Calu3 (cell line): Measurements from ENCODE around the gene TMC1. TPM values are rescaled to one million over a fixed set of nuclear protein-coding genes. Genes with fewer than 3 reads are reported as not detected.

Source experiments
- BruUV-seq: library from RNA; stranded (reverse); fragments of 400-500 nt; replicated peaks from 2 replicates; lab custom pipeline; 2021; lab: Mats Ljungman, UMichigan
- CTCF ChIA-PET: fragments of 300-600 bp; sonication (Branson Sonifier 250); formaldehyde crosslinking; loops from one replicate; lab custom pipeline; 2022; ENCODE audit warnings: antibody characterized with exemption; lab: Charles Lee
- DNase-seq: peaks from one replicate; pipeline ENCODE4 v3.0.0; 2022
- H3K27ac Mint-ChIP-seq: one replicate; pipeline ENCODE4 v1.8.0; 2022; ENCODE audit warnings: mixed read lengths; ENCODE audit not compliant: unreplicated experiment
- H3K27me3 Mint-ChIP-seq: one replicate; pipeline ENCODE4 v1.8.0; 2022; ENCODE audit warnings: mixed read lengths; ENCODE audit not compliant: unreplicated experiment
- H3K36me3 Mint-ChIP-seq: one replicate; pipeline ENCODE4 v1.8.0; 2022; ENCODE audit warnings: mild to moderate bottlenecking, moderate library complexity, mixed read lengths; ENCODE audit not compliant: insufficient read depth, unreplicated experiment
- H3K4me1 Mint-ChIP-seq: one replicate; pipeline ENCODE4 v1.8.0; 2022; ENCODE audit warnings: mild to moderate bottlenecking, low read depth, mixed read lengths; ENCODE audit not compliant: unreplicated experiment
- H3K4me3 Mint-ChIP-seq: one replicate; pipeline ENCODE4 v1.8.0; 2022; ENCODE audit warnings: mild to moderate bottlenecking, low read depth, moderate library complexity, mixed read lengths; ENCODE audit not compliant: unreplicated experiment
- H3K9me3 Mint-ChIP-seq: one replicate; pipeline ENCODE4 v1.8.0; 2022; ENCODE audit warnings: low read depth, mixed read lengths; ENCODE audit not compliant: unreplicated experiment
- intact Hi-C: fragments of 100-400 bp; cut with micrococcal nuclease; formaldehyde crosslinking; loops from one replicate; pipeline ENCODE4 v1.10.0; 2022; ENCODE audit not compliant: unreplicated experiment
- total RNA-seq: library from RNA; stranded (reverse); gene quantifications from 2 replicates; pipeline ENCODE4 v1.2.3, GENCODE V29; 2022
- TF ChIP-seq, protein P1 (sequence below): fragments of 200-600 bp; IDR thresholded peaks from one replicate; pipeline ENCODE4 v1.8.0; 2022; ENCODE audit warnings: antibody characterized with exemption; ENCODE audit not compliant: unreplicated experiment

Gene TMC1
- total RNA-seq, 1 experiment from 2014 or later = not detected

DNA sequence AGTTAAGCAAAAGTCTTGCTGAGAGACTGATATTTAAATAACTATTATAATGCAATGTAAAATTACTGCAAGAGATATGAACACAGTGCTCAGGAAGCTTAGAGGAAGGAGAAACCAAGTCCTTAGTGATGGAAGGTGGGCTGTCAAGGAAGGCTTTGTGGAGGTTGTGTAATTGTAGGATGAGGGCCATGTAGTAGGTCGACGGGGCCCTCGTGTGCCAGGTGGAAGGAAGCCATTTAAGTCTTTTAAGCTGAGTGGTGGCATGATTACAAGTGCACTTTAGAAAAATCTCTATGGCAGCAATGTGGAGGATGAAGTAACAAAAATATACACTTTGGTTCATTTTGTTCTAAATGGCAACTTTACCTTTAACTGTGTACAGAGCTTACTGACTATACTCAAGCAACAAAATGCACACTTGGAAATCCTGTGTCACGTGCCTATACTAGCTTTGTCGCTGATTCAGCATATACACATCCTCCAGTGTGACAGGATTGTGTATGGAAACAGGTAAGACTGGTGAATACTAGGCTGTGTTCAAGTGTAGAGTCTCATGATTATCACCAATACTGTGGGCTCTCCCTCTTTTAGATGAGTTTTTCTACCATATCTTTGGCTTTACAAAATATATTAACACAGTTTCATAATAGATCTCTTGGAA is 78.6 kb downstream of the TMC1 start:
- H3K27ac Mint-ChIP-seq = no peak overlapping the region
- no peak overlapping the region for H3K4me3 Mint-ChIP-seq
- no TSS peak for BruUV-seq
- intact Hi-C loops = no loop called here
- no peak for DNase-seq
- CTCF ChIA-PET = interaction anchor here (0.6 kb wide), 1 partner anchor 152 kb away, joined by 3 read pairs; no protein-coding TSS in a partner anchor
- no peaks in the 10 kb centered on the region for H3K36me3 Mint-ChIP-seq
- no peaks in the 10 kb centered on the region for H3K27me3 Mint-ChIP-seq
- H3K4me1 Mint-ChIP-seq = no peaks in the 10 kb centered on the region
- no peaks in the 10 kb centered on the region for H3K9me3 Mint-ChIP-seq
- TF ChIP-seq, protein P1, sequence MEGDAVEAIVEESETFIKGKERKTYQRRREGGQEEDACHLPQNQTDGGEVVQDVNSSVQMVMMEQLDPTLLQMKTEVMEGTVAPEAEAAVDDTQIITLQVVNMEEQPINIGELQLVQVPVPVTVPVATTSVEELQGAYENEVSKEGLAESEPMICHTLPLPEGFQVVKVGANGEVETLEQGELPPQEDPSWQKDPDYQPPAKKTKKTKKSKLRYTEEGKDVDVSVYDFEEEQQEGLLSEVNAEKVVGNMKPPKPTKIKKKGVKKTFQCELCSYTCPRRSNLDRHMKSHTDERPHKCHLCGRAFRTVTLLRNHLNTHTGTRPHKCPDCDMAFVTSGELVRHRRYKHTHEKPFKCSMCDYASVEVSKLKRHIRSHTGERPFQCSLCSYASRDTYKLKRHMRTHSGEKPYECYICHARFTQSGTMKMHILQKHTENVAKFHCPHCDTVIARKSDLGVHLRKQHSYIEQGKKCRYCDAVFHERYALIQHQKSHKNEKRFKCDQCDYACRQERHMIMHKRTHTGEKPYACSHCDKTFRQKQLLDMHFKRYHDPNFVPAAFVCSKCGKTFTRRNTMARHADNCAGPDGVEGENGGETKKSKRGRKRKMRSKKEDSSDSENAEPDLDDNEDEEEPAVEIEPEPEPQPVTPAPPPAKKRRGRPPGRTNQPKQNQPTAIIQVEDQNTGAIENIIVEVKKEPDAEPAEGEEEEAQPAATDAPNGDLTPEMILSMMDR = no peak

DNA sequence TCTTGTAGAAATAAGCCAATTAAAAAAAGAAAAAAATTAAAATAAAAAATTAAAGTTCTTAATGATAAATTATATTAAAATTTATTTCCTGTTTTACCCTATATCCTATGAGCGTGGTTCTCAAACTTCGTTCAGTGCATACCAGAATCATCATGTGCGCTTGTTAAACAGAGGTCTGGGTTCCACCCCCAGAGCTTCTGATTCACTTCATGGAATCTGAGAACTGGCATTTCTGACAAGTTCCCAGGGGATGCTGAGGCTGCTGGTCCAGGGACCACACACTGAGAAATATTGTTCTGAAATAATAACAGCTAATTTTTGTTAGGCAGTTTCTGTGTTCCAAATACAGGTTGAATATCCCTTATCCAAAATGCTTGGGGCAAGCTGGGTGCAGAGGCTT is 79.3 kb downstream of the TMC1 start:
- CTCF ChIA-PET = no interaction called here
- BruUV-seq = no TSS peak
- TF ChIP-seq, protein P1 = no peak
- no peak overlapping the region for H3K4me3 Mint-ChIP-seq
- no peak overlapping the region for H3K27ac Mint-ChIP-seq
- no peaks in the 10 kb centered on the region for H3K9me3 Mint-ChIP-seq
- intact Hi-C loops = no loop called here
- H3K36me3 Mint-ChIP-seq = no peaks in the 10 kb centered on the region
- H3K4me1 Mint-ChIP-seq = no peaks in the 10 kb centered on the region
- DNase-seq = no peak
- H3K27me3 Mint-ChIP-seq = no peaks in the 10 kb centered on the region

DNA sequence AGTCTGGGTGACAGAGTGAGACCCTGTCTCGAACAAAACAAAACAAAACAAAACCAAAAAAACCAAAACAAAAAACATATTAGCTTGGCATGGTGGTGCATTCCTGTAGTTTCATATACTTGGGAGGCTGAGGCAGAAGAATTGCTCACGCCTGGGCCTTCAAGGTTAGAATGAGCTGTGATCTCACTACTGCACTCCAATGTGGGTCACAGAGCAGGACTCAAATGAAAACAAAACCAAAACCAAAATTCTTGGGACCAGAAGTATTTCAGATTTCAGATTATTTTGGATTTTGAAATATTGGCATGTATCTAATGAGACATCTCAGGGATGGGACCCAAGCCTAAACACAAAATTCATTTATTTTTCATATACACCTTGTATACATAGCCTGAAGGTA is 80.2 kb downstream of the TMC1 start:
- Mint-ChIP-seq H3K9me3 (no peaks in the 10 kb centered on the region), H3K27me3 (no peaks in the 10 kb centered on the region), H3K27ac (no peak overlapping the region), H3K4me3 (no peak overlapping the region), H3K36me3 (no peaks in the 10 kb centered on the region), H3K4me1 (no peaks in the 10 kb centered on the region)
- TF ChIP-seq, protein P1 = no peak
- no peak for DNase-seq
- BruUV-seq = no TSS peak
- intact Hi-C loops = no loop called here
- CTCF ChIA-PET = no interaction called here

DNA sequence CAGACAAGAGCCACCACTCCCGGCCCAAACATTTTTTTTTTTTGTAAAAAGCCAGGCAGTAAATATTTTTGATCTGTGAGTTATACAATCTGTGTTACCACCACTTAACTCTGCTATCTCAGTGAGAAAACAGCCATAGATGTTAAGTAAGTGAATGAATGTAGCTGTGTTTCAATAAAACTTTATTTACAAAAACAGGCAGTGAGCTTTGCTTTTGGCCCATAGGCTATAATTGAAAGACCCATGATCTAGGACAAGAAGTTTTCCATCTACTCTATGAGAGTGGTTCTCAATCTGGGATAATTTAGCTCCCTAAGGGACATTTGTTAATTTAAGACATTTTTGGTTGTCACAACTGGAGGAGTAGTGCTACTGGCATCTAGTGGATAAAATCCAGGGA is 91.0 kb downstream of the TMC1 start:
- TF ChIP-seq, protein P1 = no peak
- intact Hi-C loops = no loop called here
- Mint-ChIP-seq H3K4me3 (no peak overlapping the region), H3K4me1 (no peaks in the 10 kb centered on the region), H3K27me3 (no peaks in the 10 kb centered on the region), H3K36me3 (no peaks in the 10 kb centered on the region), H3K27ac (no peak overlapping the region), H3K9me3 (peaks cover 2% of the 10 kb centered on the region)
- DNase-seq = no peak
- no TSS peak for BruUV-seq
- CTCF ChIA-PET = interaction anchor here (1.2 kb wide), 1 partner anchor 333 kb away, joined by 3 read pairs; no protein-coding TSS in a partner anchor
